Measurements from ENCODE around the gene RPS16. TPM values are rescaled to one million over a fixed set of nuclear protein-coding genes. Genes with fewer than 3 reads are reported as not detected.
"Not testable (repeated sequence)": the region's sequence is repeated elsewhere in the genome, so short reads cannot be mapped to it uniquely, and the experiment has no call there.

The RPS16 gene
- total RNA-seq, 1 donor from 2014 or later: 2,020 TPM

DNA sequence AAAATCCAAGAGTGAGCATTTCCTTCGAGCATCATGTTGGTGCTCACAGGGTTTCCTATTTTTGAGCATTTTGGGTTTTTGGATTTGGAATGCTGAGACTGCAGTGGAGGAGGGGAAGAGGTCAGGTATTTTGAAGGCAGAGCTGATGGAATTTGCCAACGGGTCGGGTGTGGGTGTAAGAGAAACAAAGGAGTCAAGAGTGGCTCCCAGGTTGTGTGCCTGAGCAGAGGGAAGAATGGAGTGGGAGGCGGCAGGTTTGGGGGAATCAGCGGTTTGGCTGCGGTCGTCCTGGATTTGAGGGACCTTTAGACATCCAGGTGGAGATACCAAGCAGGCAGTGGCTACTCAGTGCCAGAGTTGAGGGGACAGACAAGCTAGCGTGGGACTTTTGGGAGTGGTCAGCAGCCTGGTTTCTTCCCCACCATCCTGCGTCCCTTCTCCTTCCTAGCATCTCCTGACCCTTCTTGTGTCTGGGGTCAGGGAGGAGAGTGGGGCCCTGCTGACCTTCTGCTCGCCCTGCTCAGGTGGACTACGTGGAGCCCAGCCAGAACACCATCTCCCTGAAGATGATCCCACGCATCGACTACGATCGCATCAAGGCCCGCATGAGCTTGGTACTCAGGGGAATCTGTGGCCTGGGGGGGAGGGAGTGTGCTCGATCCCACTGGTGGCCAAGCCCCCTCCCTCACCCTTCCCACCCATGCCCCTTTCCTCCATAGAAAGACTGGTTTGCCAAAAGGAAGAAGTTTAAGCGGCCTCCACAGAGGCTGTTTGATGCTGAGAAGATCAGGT lies 30.4 kb upstream of the RPS16 start:
- no peak for DNase-seq (ENCODE audit: low read depth, low spot score)
- TF ChIP-seq CTCF (conservative IDR thresholded peaks at IDR 0.05): no peak
- H3K9me3 Mint-ChIP-seq: no peaks in the 10 kb centered on the region
- H3K4me3 Mint-ChIP-seq: no peak overlapping the region
- peaks cover 7% of the 10 kb centered on the region for H3K36me3 Mint-ChIP-seq (ENCODE audit: low read depth)
- H3K27me3 Mint-ChIP-seq (ENCODE audit: low read depth): no peaks in the 10 kb centered on the region
- H3K4me1 Mint-ChIP-seq: no peaks in the 10 kb centered on the region
- no peak overlapping the region for H3K27ac Mint-ChIP-seq (ENCODE audit: unreplicated experiment)

GRCh38 chr19:39463403-39463802 lies 27.7 kb upstream of the RPS16 start:
- DNase-seq (ENCODE audit: low read depth, low spot score): no peak
- TF ChIP-seq CTCF (conservative IDR thresholded peaks at IDR 0.05): no peak
- Mint-ChIP-seq H3K27me3 (ENCODE audit: low read depth) (no peaks in the 10 kb centered on the region), H3K4me3 (no peak overlapping the region), H3K9me3 (no peaks in the 10 kb centered on the region), H3K4me1 (no peaks in the 10 kb centered on the region), H3K36me3 (ENCODE audit: low read depth) (peaks cover 8% of the 10 kb centered on the region), H3K27ac (ENCODE audit: unreplicated experiment) (no peak overlapping the region)

- Mint-ChIP-seq H3K36me3 (ENCODE audit: low read depth) (peaks cover 15% of the 10 kb centered on the region), H3K4me1 (peaks cover 15% of the 10 kb centered on the region)
- not testable (repeated sequence) for H3K9me3 Mint-ChIP-seq; H3K27me3 Mint-ChIP-seq (ENCODE audit: low read depth); H3K4me3 Mint-ChIP-seq; H3K27ac Mint-ChIP-seq (ENCODE audit: unreplicated experiment); DNase-seq (ENCODE audit: low read depth, low spot score)
Observed at GRCh38 chr19:39451257-39451656, 15.5 kb upstream of the RPS16 start.

DNA sequence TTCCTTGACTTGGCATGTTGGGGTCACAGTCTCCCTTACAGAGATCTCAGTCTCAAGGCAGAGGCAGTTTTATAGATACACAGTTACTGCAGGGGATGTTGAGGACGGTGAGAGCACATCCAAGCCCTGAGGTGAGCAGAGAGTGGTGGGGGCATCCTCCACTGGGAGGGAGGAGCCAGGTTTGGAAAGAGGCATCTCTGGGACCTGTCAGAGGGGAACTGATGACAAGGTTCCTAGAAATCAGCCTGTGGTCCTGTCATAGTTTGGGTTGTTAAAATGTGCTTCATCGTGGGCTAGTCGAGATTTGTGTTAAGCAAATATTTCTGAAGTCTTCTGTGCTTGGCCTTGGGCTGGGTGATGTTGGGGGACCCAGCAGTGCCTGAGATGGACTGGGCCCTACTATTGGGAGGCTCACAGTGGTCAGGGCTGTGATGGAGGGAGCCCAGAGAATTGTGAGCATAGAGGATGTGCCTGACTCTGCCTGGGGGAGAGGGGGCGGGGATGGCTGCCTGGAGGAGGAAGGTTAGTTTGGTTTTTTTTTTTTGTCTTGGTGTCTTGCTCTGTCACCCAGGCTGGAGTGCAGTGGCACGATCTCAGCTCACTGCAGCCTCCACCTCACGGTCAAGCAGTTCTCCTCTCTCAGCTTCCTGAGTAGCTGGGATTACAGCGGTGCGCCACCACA lies 13.5 kb upstream of the RPS16 start:
- no peaks in the 10 kb centered on the region for H3K9me3 Mint-ChIP-seq
- H3K27ac Mint-ChIP-seq (ENCODE audit: unreplicated experiment): peak overlapping the region; percentile 27
- peaks cover 15% of the 10 kb centered on the region for H3K36me3 Mint-ChIP-seq (ENCODE audit: low read depth)
- no peak for DNase-seq (ENCODE audit: low read depth, low spot score)
- no peak for TF ChIP-seq CTCF (conservative IDR thresholded peaks at IDR 0.05)
- no peaks in the 10 kb centered on the region for H3K27me3 Mint-ChIP-seq (ENCODE audit: low read depth)
- H3K4me1 Mint-ChIP-seq: peaks cover 31% of the 10 kb centered on the region
- H3K4me3 Mint-ChIP-seq: peak overlapping the region; percentile 65

DNA sequence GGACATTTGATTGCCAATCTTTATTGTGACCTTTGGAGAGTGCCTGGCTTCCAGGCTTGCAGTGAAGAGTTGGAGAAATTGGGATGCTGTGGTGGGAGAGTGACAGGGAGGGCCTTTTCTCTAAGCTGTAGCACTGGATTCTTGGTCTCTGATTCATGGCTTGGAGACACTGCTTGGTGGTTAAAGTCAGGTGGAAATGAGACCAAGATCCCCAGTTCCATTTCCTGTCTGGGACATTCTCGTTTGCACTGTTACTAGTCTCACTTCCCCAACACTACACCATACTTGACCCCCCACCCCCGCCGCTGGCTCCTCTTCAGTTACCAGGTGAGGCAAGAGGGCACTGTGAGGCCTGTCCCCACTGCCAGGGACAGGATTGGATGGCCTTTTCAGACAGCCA lies 12.5 kb upstream of the RPS16 start:
- Mint-ChIP-seq H3K9me3 (no peaks in the 10 kb centered on the region), H3K27me3 (ENCODE audit: low read depth) (no peaks in the 10 kb centered on the region), H3K27ac (ENCODE audit: unreplicated experiment) (no peak overlapping the region), H3K36me3 (ENCODE audit: low read depth) (peaks cover 15% of the 10 kb centered on the region), H3K4me3 (peak overlapping the region; percentile 80), H3K4me1 (peaks cover 31% of the 10 kb centered on the region)
- no peak for DNase-seq (ENCODE audit: low read depth, low spot score)
- no peak for TF ChIP-seq CTCF (conservative IDR thresholded peaks at IDR 0.05)
